NCI-H748 treated with DMSO at 0.1 percent for 48 hours (cell line): Measurements from ENCODE around the gene DUSP14.
"Not testable (repeated sequence)": the region's sequence is repeated elsewhere in the genome, so short reads cannot be mapped to it uniquely, and the experiment has no call there.

ENCODE experiments used
- DNase-seq: peaks from one replicate; lab custom pipeline; 2025; lab: John Stamatoyannopoulos, UW

Gene DUSP14

GRCh38 chr17:37489197-37490001 lies at the start of gene DUSP14:
Gene DUSP14, plus strand, starts transcription at chr17:37489891. Its CDS starts 22,382 bp downstream, at chr17:37512273.
- DNase-seq = peak; percentile 63

GRCh38 chr17:37440424-37440823 lies 49.3 kb upstream of the DUSP14 start:
- no peak for DNase-seq

- DNase-seq = not testable (repeated sequence)
Measured at GRCh38 chr17:37441369-37442014, 48.2 kb upstream of the DUSP14 start.

GRCh38 chr17:37446027-37446426 lies 43.7 kb upstream of the DUSP14 start:
- no peak for DNase-seq

- no peak for DNase-seq
Measured at GRCh38 chr17:37447641-37448040, 42.0 kb upstream of the DUSP14 start.

GRCh38 chr17:37450112-37450511 lies 39.6 kb upstream of the DUSP14 start:
- no peak for DNase-seq

- not testable (repeated sequence) for DNase-seq
Measured at GRCh38 chr17:37457801-37458200, 31.9 kb upstream of the DUSP14 start.

- DNase-seq = no peak
Measured at GRCh38 chr17:37458805-37459204, 30.9 kb upstream of the DUSP14 start.

GRCh38 chr17:37461668-37462067 lies 28.0 kb upstream of the DUSP14 start:
- no peak for DNase-seq

- no peak for DNase-seq
Measured at GRCh38 chr17:37462492-37462891, 27.2 kb upstream of the DUSP14 start.

GRCh38 chr17:37463039-37463438 lies 26.7 kb upstream of the DUSP14 start:
- no peak for DNase-seq

- no peak for DNase-seq
Measured at GRCh38 chr17:37465069-37465616, 24.5 kb upstream of the DUSP14 start.

GRCh38 chr17:37466471-37466870 lies 23.2 kb upstream of the DUSP14 start:
- no peak for DNase-seq

- no peak for DNase-seq
Measured at GRCh38 chr17:37470181-37470580, 19.5 kb upstream of the DUSP14 start.

GRCh38 chr17:37475731-37476420 lies 13.8 kb upstream of the DUSP14 start:
- no peak for DNase-seq

GRCh38 chr17:37476431-37477120 lies 13.1 kb upstream of the DUSP14 start:
- DNase-seq = no peak

- no peak for DNase-seq
Measured at GRCh38 chr17:37478187-37478586, 11.5 kb upstream of the DUSP14 start.

- no peak for DNase-seq
Measured at GRCh38 chr17:37479025-37479424, 10.7 kb upstream of the DUSP14 start.

GRCh38 chr17:37480427-37480826 lies 9.3 kb upstream of the DUSP14 start:
- DNase-seq = no peak

- DNase-seq = no peak
Measured at GRCh38 chr17:37481001-37481665, 8.6 kb upstream of the DUSP14 start.

GRCh38 chr17:37483311-37484039 lies 6.2 kb upstream of the DUSP14 start:
- no peak for DNase-seq
